KBM-7 (cell line): ENCODE measurements around the gene ARFGEF3.
"Not testable (repeated sequence)": the region's sequence is repeated elsewhere in the genome, so short reads cannot be mapped to it uniquely, and the experiment has no call there.

ENCODE experiments used
- DNase-seq: peaks from one replicate; pipeline ENCODE4 v3.0.0-alpha.2; 2015
- in situ Hi-C: fragments of 300-500 bp; cut with MboI; formaldehyde crosslinking; loops from 2 replicates; pipeline ENCODE4 v1.14.3; 2020; ENCODE audit warnings: low sequenced_read_pairs, low pct_unique_long_range_greater_than_20kb, mixed read lengths

ARFGEF3 gene

GRCh38 chr6:138205437-138206094 lies 43.8 kb downstream of the ARFGEF3 start:
- no peak for DNase-seq
- in situ Hi-C loops: no loop called here

GRCh38 chr6:138206862-138207261 lies 45.1 kb downstream of the ARFGEF3 start:
- in situ Hi-C loops: no loop called here
- DNase-seq: no peak

GRCh38 chr6:138211048-138211581 lies 49.4 kb downstream of the ARFGEF3 start:
- DNase-seq: no peak
- in situ Hi-C loops: no loop called here

- in situ Hi-C loops: no loop called here
- no peak for DNase-seq
Observed at GRCh38 chr6:138211601-138212000, 49.9 kb downstream of the ARFGEF3 start.

- DNase-seq, in situ Hi-C loops: not testable (repeated sequence)
Observed at GRCh38 chr6:138212530-138212929, 50.8 kb downstream of the ARFGEF3 start.

GRCh38 chr6:138215093-138215782 lies 53.5 kb downstream of the ARFGEF3 start:
- in situ Hi-C loops: no loop called here
- DNase-seq: no peak

- in situ Hi-C loops: no loop called here
Observed at GRCh38 chr6:138218449-138218848, 56.7 kb downstream of the ARFGEF3 start, which contains the start of gene PBOV1. Gene PBOV1 (minus strand): TSS chr6:138218491. CDS start chr6:138218395, 96 bp downstream.

GRCh38 chr6:138219398-138219797 lies 57.7 kb downstream of the ARFGEF3 start:
- DNase-seq: no peak
- in situ Hi-C loops: no loop called here

More at GRCh38 chr6:138218449-138218848, 56.7 kb downstream of the ARFGEF3 start, which contains the start of gene PBOV1:
- no peak for DNase-seq

GRCh38 chr6:138219901-138220300 lies 58.2 kb downstream of the ARFGEF3 start:
- DNase-seq: no peak
- in situ Hi-C loops: no loop called here

GRCh38 chr6:138222901-138223546 lies 61.3 kb downstream of the ARFGEF3 start:
- no peak for DNase-seq
- in situ Hi-C loops: no loop called here

GRCh38 chr6:138225953-138226352 lies 64.2 kb downstream of the ARFGEF3 start:
- DNase-seq: no peak
- in situ Hi-C loops: no loop called here

GRCh38 chr6:138226700-138227315 lies 65.1 kb downstream of the ARFGEF3 start:
- DNase-seq: no peak
- in situ Hi-C loops: no loop called here

GRCh38 chr6:138227316-138227781 lies 65.6 kb downstream of the ARFGEF3 start:
- DNase-seq: no peak
- in situ Hi-C loops: no loop called here

- DNase-seq: no peak
- in situ Hi-C loops: no loop called here
Observed at GRCh38 chr6:138229072-138229471, 67.3 kb downstream of the ARFGEF3 start.

GRCh38 chr6:138229663-138230179 lies 68.0 kb downstream of the ARFGEF3 start:
- DNase-seq: no peak
- in situ Hi-C loops: no loop called here

GRCh38 chr6:138230221-138230620 lies 68.5 kb downstream of the ARFGEF3 start:
- in situ Hi-C loops: no loop called here
- no peak for DNase-seq

GRCh38 chr6:138230759-138231380 lies 69.1 kb downstream of the ARFGEF3 start:
- in situ Hi-C loops: no loop called here
- no peak for DNase-seq

GRCh38 chr6:138231381-138231886 lies 69.7 kb downstream of the ARFGEF3 start:
- in situ Hi-C loops: no loop called here

GRCh38 chr6:138234363-138234762 lies 72.6 kb downstream of the ARFGEF3 start:
- in situ Hi-C loops: no loop called here
- DNase-seq: no peak

More at GRCh38 chr6:138231381-138231886, 69.7 kb downstream of the ARFGEF3 start:
- no peak for DNase-seq
